ENCODE measurements around the gene AIDA. TPM values are rescaled to one million over a fixed set of nuclear protein-coding genes. Genes with fewer than 3 reads are reported as not detected.

Gene AIDA
- 100 to 1,000 TPM in 3 of 4 donors, 10 to 100 TPM in 1; 79.3 to 119 (median 108) TPM for total RNA-seq

GRCh38 chr1:222712253-222713090, at the start of gene AIDA, which contains the start of gene BROX:
Gene AIDA (minus strand): TSS chr1:222712491. CDS start chr1:222712317, 174 bp downstream.
Gene BROX (plus strand): TSS chr1:222712564. CDS start chr1:222715700, 3,136 bp downstream.
- TF ChIP-seq POLR2A (IDR thresholded peaks at IDR 0.05) (peak in 1 of 2 donors; percentile 48), POLR2AphosphoS5 (IDR thresholded peaks at IDR 0.05) (peak; percentile 50), EP300 (IDR thresholded peaks at IDR 0.05) (no peak), CTCF (IDR thresholded peaks at IDR 0.05) (no peak)
- Histone ChIP-seq H3K27me3 (no peaks in the 10 kb centered on the region), H3K4me1 (peaks cover 0 to 61% (median 17%) of the 10 kb centered on the region in 3 donors), H3K27ac (peak within 1 kb of the TSS; percentile 94 to 97 (median 97)), H3K36me3 (peaks cover 0 to 26% of the 10 kb centered on the region in 2 donors), H3K9me3 (no peaks in the 10 kb centered on the region), H3K4me3 (peak within 1 kb of the TSS; percentile 70 to 91)
- ATAC-seq = peak; percentile 94
- WGBS, 2 donors (ENCODE audit: low coverage in 1 of 2) = 0% methylated on average over 1 of the region's 62 CpGs; no CpG with 5 or more reads in 1 of the 2 donors

GRCh38 chr1:222761083-222761482, 48.8 kb upstream of the AIDA start:
- TF ChIP-seq POLR2AphosphoS5 (IDR thresholded peaks at IDR 0.05) = no peak
- TF ChIP-seq CTCF (IDR thresholded peaks at IDR 0.05) = no peak
- TF ChIP-seq EP300 (IDR thresholded peaks at IDR 0.05) = no peak
- Histone ChIP-seq H3K27me3 (no peaks in the 10 kb centered on the region), H3K36me3 (no peaks in the 10 kb centered on the region), H3K9me3 (no peaks in the 10 kb centered on the region), H3K27ac (no peak overlapping the region), H3K4me1 (peaks cover 0 to 7% (median 0%) of the 10 kb centered on the region in 3 donors), H3K4me3 (no peak overlapping the region)
- WGBS, 2 donors (ENCODE audit: low coverage in 1 of 2) = 60 to 86% methylated on average over 1 of the region's 1 CpG
- no peak for ATAC-seq

- no peaks in the 10 kb centered on the region for H3K27me3 ChIP-seq
- H3K4me1 ChIP-seq = peaks cover 0 to 7% (median 0%) of the 10 kb centered on the region in 3 donors
- TF ChIP-seq EP300 (IDR thresholded peaks at IDR 0.05) (no peak), POLR2A (IDR thresholded peaks at IDR 0.05) (no peak), CTCF (IDR thresholded peaks at IDR 0.05) (no peak), POLR2AphosphoS5 (IDR thresholded peaks at IDR 0.05) (no peak)
- H3K36me3 ChIP-seq = no peaks in the 10 kb centered on the region
- ATAC-seq = no peak
- H3K4me3 ChIP-seq = no peak overlapping the region
- no peaks in the 10 kb centered on the region for H3K9me3 ChIP-seq
- H3K27ac ChIP-seq = no peak overlapping the region
- 73 to 85% methylated on average over 5 of the region's 5 CpGs for WGBS, 2 donors (ENCODE audit: low coverage in 1 of 2)
These were observed 47.3 kb upstream of the AIDA start for GRCh38 chr1:222759451-222760035.

GRCh38 chr1:222757646-222758268, 45.5 kb upstream of the AIDA start:
- peak overlapping the region; percentile 47 to 72 (median 63) for H3K27ac ChIP-seq
- ATAC-seq = peak; percentile 55
- H3K4me3 ChIP-seq = no peak overlapping the region
- no peaks in the 10 kb centered on the region for H3K36me3 ChIP-seq
- TF ChIP-seq POLR2A (IDR thresholded peaks at IDR 0.05) (no peak), EP300 (IDR thresholded peaks at IDR 0.05) (peak; percentile 77), POLR2AphosphoS5 (IDR thresholded peaks at IDR 0.05) (peak; percentile 93), CTCF (IDR thresholded peaks at IDR 0.05) (no peak)
- H3K9me3 ChIP-seq = no peaks in the 10 kb centered on the region
- peaks cover 0 to 7% (median 0%) of the 10 kb centered on the region in 3 donors for H3K4me1 ChIP-seq
- no peaks in the 10 kb centered on the region for H3K27me3 ChIP-seq
- 48 to 49% methylated on average over 10 of the region's 10 CpGs for WGBS, 2 donors (ENCODE audit: low coverage in 1 of 2)

Measured in gastroesophageal sphincter (tissue), 4 donors.